ENCODE measurements around the gene MRPL49.
"Not testable (repeated sequence)": the region's sequence is repeated elsewhere in the genome, so short reads cannot be mapped to it uniquely, and the experiment has no call there.

The MRPL49 gene

DNA sequence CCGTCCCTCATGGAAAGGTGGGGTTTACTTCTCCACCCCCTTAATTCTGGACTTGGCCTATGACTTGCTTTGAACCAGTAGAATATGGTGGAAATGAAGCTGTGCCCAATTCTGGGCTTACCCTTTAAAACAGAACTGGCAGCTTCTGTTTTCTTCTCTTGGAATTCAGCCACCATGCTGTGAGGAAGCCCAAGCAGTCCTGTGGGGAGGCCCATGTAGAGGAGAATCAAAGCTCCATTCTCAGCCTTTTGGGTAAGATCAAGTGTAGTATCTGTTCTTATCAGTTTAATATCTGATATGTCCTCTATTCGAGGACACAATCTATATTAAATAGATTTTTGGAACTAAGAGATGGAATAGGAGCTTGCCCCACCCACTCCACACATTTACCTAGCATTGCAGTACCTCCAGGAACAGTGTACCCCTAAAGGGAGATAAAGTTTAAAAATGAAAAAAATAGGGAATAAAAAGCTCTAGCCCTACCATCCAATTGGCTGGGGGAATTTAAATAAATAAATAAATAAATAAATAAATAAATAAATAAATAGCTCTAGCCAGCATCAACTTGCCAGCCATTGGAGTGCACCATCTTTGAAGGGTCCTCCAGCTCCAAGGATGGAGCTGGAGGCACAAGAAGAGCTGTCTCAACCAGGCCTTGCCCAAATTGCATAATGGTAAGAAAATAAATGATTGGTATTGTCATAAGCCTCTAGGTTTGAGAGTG, 25.4 kb downstream of the MRPL49 start:
- no peak overlapping the region for H3K4me3 ChIP-seq (ENCODE audit: low read length)
- H3K9me3 ChIP-seq (ENCODE audit: insufficient read depth, low read depth, low read length) = 0 out of 2 replicates have a peak, but pooled peaks cover 4% of the 10 kb centered on the region
- H3K4me1 ChIP-seq (ENCODE audit: insufficient read depth, low read length) = no peaks in the 10 kb centered on the region
- H3K9ac ChIP-seq (ENCODE audit: low read depth, low read length) = no peak overlapping the region
- no peaks in the 10 kb centered on the region for H3K36me3 ChIP-seq (ENCODE audit: insufficient read depth, low read length)
- H3K27ac ChIP-seq (ENCODE audit: low read depth, low read length) = no peak overlapping the region
- no peaks in the 10 kb centered on the region for H3K27me3 ChIP-seq (ENCODE audit: insufficient read depth, low read length)
- WGBS = no CpG with 5 or more reads among the region's 2 CpGs

GRCh38 chr11:65148657-65149056, 26.5 kb downstream of the MRPL49 start:
- Histone ChIP-seq H3K4me3 (ENCODE audit: low read length) (no peak overlapping the region), H3K27ac (ENCODE audit: low read depth, low read length) (no peak overlapping the region), H3K36me3 (ENCODE audit: insufficient read depth, low read length) (no peaks in the 10 kb centered on the region), H3K9ac (ENCODE audit: low read depth, low read length) (no peak overlapping the region), H3K27me3 (ENCODE audit: insufficient read depth, low read length) (no peaks in the 10 kb centered on the region), H3K9me3 (ENCODE audit: insufficient read depth, low read depth, low read length) (0 out of 2 replicates have a peak, but pooled peaks cover 4% of the 10 kb centered on the region), H3K4me1 (ENCODE audit: insufficient read depth, low read length) (no peaks in the 10 kb centered on the region)
- 88% methylated on average over 5 of the region's 5 CpGs for WGBS

DNA sequence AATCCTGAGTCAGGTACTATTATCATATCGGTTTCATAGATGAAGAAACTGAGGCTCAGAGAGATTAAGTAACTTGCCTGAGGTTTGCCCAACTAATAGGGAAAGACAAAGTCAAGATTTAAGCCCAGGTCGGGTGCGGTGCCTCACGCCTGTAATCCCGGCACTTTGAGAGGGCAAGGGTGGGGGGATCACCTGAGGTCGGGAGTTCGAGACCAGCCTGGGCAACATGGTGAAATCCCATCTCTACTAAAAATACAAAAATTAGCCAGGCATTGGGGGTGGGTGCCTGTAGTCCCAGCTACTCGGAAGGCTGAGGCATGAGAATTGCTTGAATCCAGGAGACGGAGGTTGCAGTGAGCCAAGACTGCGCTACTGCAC, 28.0 kb downstream of the MRPL49 start:
- not testable (repeated sequence) for H3K4me1 ChIP-seq (ENCODE audit: insufficient read depth, low read length); H3K36me3 ChIP-seq (ENCODE audit: insufficient read depth, low read length); H3K27ac ChIP-seq (ENCODE audit: low read depth, low read length); H3K4me3 ChIP-seq (ENCODE audit: low read length); H3K27me3 ChIP-seq (ENCODE audit: insufficient read depth, low read length); H3K9me3 ChIP-seq (ENCODE audit: insufficient read depth, low read depth, low read length); H3K9ac ChIP-seq (ENCODE audit: low read depth, low read length)
- 87% methylated on average over 9 of the region's 10 CpGs for WGBS

GRCh38 chr11:65150509-65151299, 28.6 kb downstream of the MRPL49 start:
- no peaks in the 10 kb centered on the region for H3K27me3 ChIP-seq (ENCODE audit: insufficient read depth, low read length)
- H3K4me3 ChIP-seq (ENCODE audit: low read length) = no peak overlapping the region
- no peak overlapping the region for H3K27ac ChIP-seq (ENCODE audit: low read depth, low read length)
- H3K9ac ChIP-seq (ENCODE audit: low read depth, low read length) = no peak overlapping the region
- no peaks in the 10 kb centered on the region for H3K36me3 ChIP-seq (ENCODE audit: insufficient read depth, low read length)
- WGBS = 85% methylated on average over 12 of the region's 12 CpGs
- H3K4me1 ChIP-seq (ENCODE audit: insufficient read depth, low read length) = no peaks in the 10 kb centered on the region
- H3K9me3 ChIP-seq (ENCODE audit: insufficient read depth, low read depth, low read length) = 0 out of 2 replicates have a peak, but pooled peaks cover 4% of the 10 kb centered on the region

DNA sequence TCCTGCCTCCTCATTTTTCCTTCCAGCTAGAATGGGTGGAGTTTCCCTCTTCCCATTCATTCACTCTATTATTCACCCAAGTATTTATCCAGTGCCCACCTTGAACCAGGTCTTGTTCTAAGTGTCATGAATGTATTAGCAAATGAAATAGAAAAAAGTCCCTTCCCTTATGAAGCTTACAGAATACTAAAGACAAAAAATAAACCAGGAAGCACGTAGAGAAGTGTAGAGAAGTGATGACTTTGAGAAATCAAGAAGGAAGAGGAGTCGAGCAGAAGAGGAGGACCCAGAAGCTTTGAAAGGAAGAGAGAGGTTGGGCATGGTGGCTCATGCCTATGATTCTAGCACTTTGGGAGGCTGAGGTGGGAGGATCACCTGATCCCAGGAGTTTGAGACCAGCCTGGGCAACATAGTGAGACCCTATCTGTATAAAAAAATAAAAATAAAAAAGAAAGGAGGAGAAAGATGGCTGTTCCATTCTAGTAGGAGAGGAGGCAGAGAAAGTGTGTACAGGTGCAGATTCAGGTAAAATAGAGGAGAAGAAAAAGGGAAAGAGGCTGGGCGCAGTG, 29.3 kb downstream of the MRPL49 start:
- 92% methylated on average over 3 of the region's 3 CpGs for WGBS
- H3K4me3 ChIP-seq (ENCODE audit: low read length) = no peak overlapping the region
- H3K9ac ChIP-seq (ENCODE audit: low read depth, low read length) = no peak overlapping the region
- H3K27me3 ChIP-seq (ENCODE audit: insufficient read depth, low read length) = no peaks in the 10 kb centered on the region
- 0 out of 2 replicates have a peak, but pooled peaks cover 2% of the 10 kb centered on the region for H3K9me3 ChIP-seq (ENCODE audit: insufficient read depth, low read depth, low read length)
- H3K36me3 ChIP-seq (ENCODE audit: insufficient read depth, low read length) = no peaks in the 10 kb centered on the region
- no peak overlapping the region for H3K27ac ChIP-seq (ENCODE audit: low read depth, low read length)
- no peaks in the 10 kb centered on the region for H3K4me1 ChIP-seq (ENCODE audit: insufficient read depth, low read length)

GRCh38 chr11:65152122-65152521, 30.0 kb downstream of the MRPL49 start:
- H3K27me3 ChIP-seq (ENCODE audit: insufficient read depth, low read length) = no peaks in the 10 kb centered on the region
- WGBS = 90% methylated on average over 2 of the region's 2 CpGs
- no peaks in the 10 kb centered on the region for H3K36me3 ChIP-seq (ENCODE audit: insufficient read depth, low read length)
- H3K9me3 ChIP-seq (ENCODE audit: insufficient read depth, low read depth, low read length) = no peaks in the 10 kb centered on the region
- H3K27ac ChIP-seq (ENCODE audit: low read depth, low read length) = no peak overlapping the region
- H3K4me1 ChIP-seq (ENCODE audit: insufficient read depth, low read length) = no peaks in the 10 kb centered on the region
- H3K4me3 ChIP-seq (ENCODE audit: low read length) = no peak overlapping the region
- no peak overlapping the region for H3K9ac ChIP-seq (ENCODE audit: low read depth, low read length)

- Histone ChIP-seq H3K4me3 (ENCODE audit: low read length) (no peak overlapping the region), H3K9me3 (ENCODE audit: insufficient read depth, low read depth, low read length) (no peaks in the 10 kb centered on the region), H3K36me3 (ENCODE audit: insufficient read depth, low read length) (no peaks in the 10 kb centered on the region), H3K27ac (ENCODE audit: low read depth, low read length) (no peak overlapping the region), H3K9ac (ENCODE audit: low read depth, low read length) (no peak overlapping the region), H3K27me3 (ENCODE audit: insufficient read depth, low read length) (no peaks in the 10 kb centered on the region), H3K4me1 (ENCODE audit: insufficient read depth, low read length) (no peaks in the 10 kb centered on the region)
- WGBS = 100% methylated on average over 3 of the region's 3 CpGs
Measured at GRCh38 chr11:65156256-65156655, 34.1 kb downstream of the MRPL49 start.

GRCh38 chr11:65156926-65157325, 34.8 kb downstream of the MRPL49 start:
- H3K36me3 ChIP-seq (ENCODE audit: insufficient read depth, low read length) = no peaks in the 10 kb centered on the region
- WGBS = 93% methylated on average over 3 of the region's 3 CpGs

DNA sequence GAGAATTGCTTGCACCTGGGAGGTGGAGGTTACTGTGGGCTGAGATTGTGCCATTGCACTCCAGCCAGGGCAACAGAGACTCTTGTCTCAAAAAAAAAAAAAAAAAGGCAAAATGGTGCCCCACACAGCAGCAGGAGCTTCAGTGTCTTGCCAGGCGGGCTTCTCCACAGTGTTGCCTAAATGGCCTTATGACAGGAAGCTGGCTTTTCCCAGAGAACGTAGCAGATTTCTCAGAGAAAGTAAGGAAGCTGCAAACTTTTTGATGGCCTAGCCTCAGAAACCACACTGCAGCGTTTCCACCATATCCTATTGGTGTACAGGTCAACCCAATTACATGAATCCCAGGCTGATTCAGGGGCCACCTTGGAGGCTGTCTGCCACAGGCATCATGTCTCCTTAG, 35.2 kb downstream of the MRPL49 start:
- no peak overlapping the region for H3K4me3 ChIP-seq (ENCODE audit: low read length)
- 86% methylated on average over 3 of the region's 3 CpGs for WGBS
- no peak overlapping the region for H3K27ac ChIP-seq (ENCODE audit: low read depth, low read length)
- no peak overlapping the region for H3K9ac ChIP-seq (ENCODE audit: low read depth, low read length)
- no peaks in the 10 kb centered on the region for H3K9me3 ChIP-seq (ENCODE audit: insufficient read depth, low read depth, low read length)
- no peaks in the 10 kb centered on the region for H3K36me3 ChIP-seq (ENCODE audit: insufficient read depth, low read length)
- no peaks in the 10 kb centered on the region for H3K27me3 ChIP-seq (ENCODE audit: insufficient read depth, low read length)
- no peaks in the 10 kb centered on the region for H3K4me1 ChIP-seq (ENCODE audit: insufficient read depth, low read length)

More at GRCh38 chr11:65156926-65157325, 34.8 kb downstream of the MRPL49 start:
- H3K27ac ChIP-seq (ENCODE audit: low read depth, low read length) = no peak overlapping the region
- no peak overlapping the region for H3K9ac ChIP-seq (ENCODE audit: low read depth, low read length)
- no peaks in the 10 kb centered on the region for H3K4me1 ChIP-seq (ENCODE audit: insufficient read depth, low read length)
- H3K4me3 ChIP-seq (ENCODE audit: low read length) = no peak overlapping the region
- H3K9me3 ChIP-seq (ENCODE audit: insufficient read depth, low read depth, low read length) = no peaks in the 10 kb centered on the region
- no peaks in the 10 kb centered on the region for H3K27me3 ChIP-seq (ENCODE audit: insufficient read depth, low read length)

DNA sequence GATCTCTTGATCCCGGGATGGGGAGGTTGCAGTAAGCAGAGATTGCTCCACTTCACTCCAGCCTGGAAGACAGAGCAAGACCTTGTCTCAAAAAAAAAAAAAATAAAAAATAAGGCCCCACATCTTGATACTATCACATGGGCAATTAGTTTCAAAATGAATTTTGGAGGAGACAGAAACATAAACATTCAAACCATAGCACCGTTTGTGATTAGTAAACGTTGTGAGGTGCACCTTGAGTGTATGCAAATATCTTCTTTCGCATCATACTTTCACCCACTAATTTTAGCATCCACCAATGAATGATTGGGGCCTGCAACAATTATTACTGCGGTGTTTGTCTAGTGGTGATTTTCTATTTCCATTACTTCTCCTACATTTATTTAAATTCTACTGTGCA, 36.9 kb downstream of the MRPL49 start:
- WGBS = 93% methylated on average over 3 of the region's 5 CpGs
- no peaks in the 10 kb centered on the region for H3K36me3 ChIP-seq (ENCODE audit: insufficient read depth, low read length)
- no peak overlapping the region for H3K9ac ChIP-seq (ENCODE audit: low read depth, low read length)
- no peaks in the 10 kb centered on the region for H3K4me1 ChIP-seq (ENCODE audit: insufficient read depth, low read length)
- H3K27ac ChIP-seq (ENCODE audit: low read depth, low read length) = no peak overlapping the region
- H3K4me3 ChIP-seq (ENCODE audit: low read length) = no peak overlapping the region
- no peaks in the 10 kb centered on the region for H3K27me3 ChIP-seq (ENCODE audit: insufficient read depth, low read length)
- no peaks in the 10 kb centered on the region for H3K9me3 ChIP-seq (ENCODE audit: insufficient read depth, low read depth, low read length)

GRCh38 chr11:65160643-65161042, 38.5 kb downstream of the MRPL49 start:
- Histone ChIP-seq H3K9ac (ENCODE audit: low read depth, low read length) (no peak overlapping the region), H3K36me3 (ENCODE audit: insufficient read depth, low read length) (no peaks in the 10 kb centered on the region)
- 79% methylated on average over 2 of the region's 3 CpGs for WGBS

More at GRCh38 chr11:65160643-65161042, 38.5 kb downstream of the MRPL49 start:
- no peak overlapping the region for H3K27ac ChIP-seq (ENCODE audit: low read depth, low read length)
- no peak overlapping the region for H3K4me3 ChIP-seq (ENCODE audit: low read length)
- H3K9me3 ChIP-seq (ENCODE audit: insufficient read depth, low read depth, low read length) = no peaks in the 10 kb centered on the region
- no peaks in the 10 kb centered on the region for H3K27me3 ChIP-seq (ENCODE audit: insufficient read depth, low read length)
- no peaks in the 10 kb centered on the region for H3K4me1 ChIP-seq (ENCODE audit: insufficient read depth, low read length)
